Measurements from ENCODE around the gene GPER1. TPM values are rescaled to one million over a fixed set of nuclear protein-coding genes. Genes with fewer than 3 reads are reported as not detected.

Gene GPER1
- total RNA-seq, 4 donors from 2014 or later = 4.2 to 8.9 (median 6.0) TPM

- no peak for TF ChIP-seq CTCF (IDR thresholded peaks at IDR 0.05; ENCODE audit: low read depth)
Measured at GRCh38 chr7:1055956-1056784, 31.7 kb upstream of the GPER1 start.

- TF ChIP-seq CTCF (IDR thresholded peaks at IDR 0.05; ENCODE audit: low read depth) = no peak
Measured at GRCh38 chr7:1056785-1057410, 31.0 kb upstream of the GPER1 start.

- TF ChIP-seq CTCF (IDR thresholded peaks at IDR 0.05; ENCODE audit: low read depth) = no peak
Measured at GRCh38 chr7:1057416-1058291, 30.3 kb upstream of the GPER1 start.

GRCh38 chr7:1058311-1058710 lies 29.6 kb upstream of the GPER1 start:
- TF ChIP-seq CTCF (IDR thresholded peaks at IDR 0.05; ENCODE audit: low read depth) = no peak

GRCh38 chr7:1058821-1059199 lies 29.1 kb upstream of the GPER1 start:
- TF ChIP-seq CTCF (IDR thresholded peaks at IDR 0.05; ENCODE audit: low read depth) = no peak

- TF ChIP-seq CTCF (IDR thresholded peaks at IDR 0.05; ENCODE audit: low read depth) = no peak
Measured at GRCh38 chr7:1059200-1060091, 28.5 kb upstream of the GPER1 start.
